22Rv1 (cell line): ENCODE results near the gene RRAS2.

Source experiments
- ZFX ChIP-seq: fragments of 450-650 bp; IDR thresholded peaks from 2 replicates; pipeline ENCODE4 v1.6.1; 2017; ENCODE audit warnings: antibody characterized with exemption, borderline replicate concordance
- TF ChIP-seq, protein P1 (sequence below): fragments of 450-650 bp; IDR thresholded peaks from 2 replicates; pipeline ENCODE4 v1.5.1; 2017; ENCODE audit warnings: mild to moderate bottlenecking

DNA sequence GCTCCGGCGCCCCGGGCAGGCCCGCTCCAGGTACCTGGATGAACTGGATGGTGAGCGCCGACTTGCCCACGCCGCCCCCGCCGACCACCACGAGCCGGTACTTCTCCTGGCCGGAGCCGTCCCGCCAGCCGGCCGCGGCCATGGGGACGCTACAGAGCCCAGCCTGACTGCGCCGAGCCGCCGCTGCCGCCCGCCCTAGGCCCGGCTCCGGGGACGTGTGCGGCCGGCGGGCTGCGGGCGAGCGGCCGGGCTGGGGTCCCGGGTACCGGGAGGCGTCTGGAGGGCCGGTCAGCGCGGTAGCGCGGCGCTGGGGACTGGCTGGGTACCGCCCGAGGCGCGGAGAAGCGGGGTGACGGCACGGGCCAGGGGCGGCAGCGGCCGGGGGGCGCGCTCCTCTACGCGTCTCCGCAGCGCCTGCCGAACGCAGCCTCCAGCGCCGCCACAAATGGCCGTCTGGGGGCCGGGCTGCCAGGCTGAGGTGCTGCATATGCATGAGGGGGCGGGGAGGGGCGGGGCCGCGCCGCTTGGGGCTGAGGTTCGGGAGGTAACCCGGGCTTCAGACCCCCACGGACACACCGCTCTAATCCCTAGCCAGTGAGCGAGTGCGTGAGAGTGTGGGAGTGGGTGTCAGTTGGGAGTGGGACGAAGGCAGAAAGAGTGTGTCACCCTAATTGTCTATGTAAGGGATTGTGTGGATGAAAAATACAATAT is at the start of gene RRAS2:
- TF ChIP-seq, protein P1, sequence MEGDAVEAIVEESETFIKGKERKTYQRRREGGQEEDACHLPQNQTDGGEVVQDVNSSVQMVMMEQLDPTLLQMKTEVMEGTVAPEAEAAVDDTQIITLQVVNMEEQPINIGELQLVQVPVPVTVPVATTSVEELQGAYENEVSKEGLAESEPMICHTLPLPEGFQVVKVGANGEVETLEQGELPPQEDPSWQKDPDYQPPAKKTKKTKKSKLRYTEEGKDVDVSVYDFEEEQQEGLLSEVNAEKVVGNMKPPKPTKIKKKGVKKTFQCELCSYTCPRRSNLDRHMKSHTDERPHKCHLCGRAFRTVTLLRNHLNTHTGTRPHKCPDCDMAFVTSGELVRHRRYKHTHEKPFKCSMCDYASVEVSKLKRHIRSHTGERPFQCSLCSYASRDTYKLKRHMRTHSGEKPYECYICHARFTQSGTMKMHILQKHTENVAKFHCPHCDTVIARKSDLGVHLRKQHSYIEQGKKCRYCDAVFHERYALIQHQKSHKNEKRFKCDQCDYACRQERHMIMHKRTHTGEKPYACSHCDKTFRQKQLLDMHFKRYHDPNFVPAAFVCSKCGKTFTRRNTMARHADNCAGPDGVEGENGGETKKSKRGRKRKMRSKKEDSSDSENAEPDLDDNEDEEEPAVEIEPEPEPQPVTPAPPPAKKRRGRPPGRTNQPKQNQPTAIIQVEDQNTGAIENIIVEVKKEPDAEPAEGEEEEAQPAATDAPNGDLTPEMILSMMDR: 0 out of 2 replicates have a peak, but pooled peaks have one; percentile 5
- TF ChIP-seq ZFX: no peak
